Breast epithelium (tissue), 3 donors: Measurements from ENCODE around the gene STIM1.

Experiments
- POLR2A ChIP-seq: fragments of 450-650 bp; IDR thresholded peaks from one replicate; pipeline ENCODE4 v1.6.1; 2016; ENCODE audit warnings: antibody characterized with exemption, mild to moderate bottlenecking, moderate library complexity
- POLR2AphosphoS5 ChIP-seq, 3 donors: sonication (generic); formaldehyde crosslinking; IDR thresholded peaks; one replicate each; pipeline ENCODE4 v1.6.1; 2017; ENCODE audit warnings: antibody characterized with exemption in 3 of 3
- TF ChIP-seq, protein P1 (sequence below), 3 donors: fragments of 450-650 bp; IDR thresholded peaks; one replicate each; pipeline ENCODE4 v1.5.1; 2016 to 2017; ENCODE audit warnings: antibody characterized with exemption in 3 of 3, mild to moderate bottlenecking in 3 of 3, moderate library complexity in 3 of 3

DNA sequence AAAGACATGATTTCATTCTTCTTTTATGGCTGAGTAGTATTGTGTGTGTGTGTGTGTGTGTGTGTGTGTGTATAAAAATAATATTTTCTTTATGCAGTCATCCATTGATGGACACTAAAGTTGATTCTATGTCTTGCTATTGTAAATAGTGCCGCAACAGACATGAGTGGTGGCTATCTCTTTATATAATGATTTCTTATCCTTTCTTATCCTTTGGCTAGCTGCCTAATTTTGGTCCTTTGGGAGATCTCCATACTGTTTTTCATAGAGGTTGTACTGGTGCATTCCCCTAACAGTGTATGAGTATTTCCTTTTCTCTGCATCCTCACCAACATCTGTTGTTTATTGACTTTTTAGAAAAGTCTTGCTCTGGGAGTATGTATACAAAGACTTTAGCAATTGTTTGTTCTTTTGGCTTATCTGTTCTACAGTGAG lies 107.0 kb downstream of the STIM1 start:
- TF ChIP-seq, protein P1, sequence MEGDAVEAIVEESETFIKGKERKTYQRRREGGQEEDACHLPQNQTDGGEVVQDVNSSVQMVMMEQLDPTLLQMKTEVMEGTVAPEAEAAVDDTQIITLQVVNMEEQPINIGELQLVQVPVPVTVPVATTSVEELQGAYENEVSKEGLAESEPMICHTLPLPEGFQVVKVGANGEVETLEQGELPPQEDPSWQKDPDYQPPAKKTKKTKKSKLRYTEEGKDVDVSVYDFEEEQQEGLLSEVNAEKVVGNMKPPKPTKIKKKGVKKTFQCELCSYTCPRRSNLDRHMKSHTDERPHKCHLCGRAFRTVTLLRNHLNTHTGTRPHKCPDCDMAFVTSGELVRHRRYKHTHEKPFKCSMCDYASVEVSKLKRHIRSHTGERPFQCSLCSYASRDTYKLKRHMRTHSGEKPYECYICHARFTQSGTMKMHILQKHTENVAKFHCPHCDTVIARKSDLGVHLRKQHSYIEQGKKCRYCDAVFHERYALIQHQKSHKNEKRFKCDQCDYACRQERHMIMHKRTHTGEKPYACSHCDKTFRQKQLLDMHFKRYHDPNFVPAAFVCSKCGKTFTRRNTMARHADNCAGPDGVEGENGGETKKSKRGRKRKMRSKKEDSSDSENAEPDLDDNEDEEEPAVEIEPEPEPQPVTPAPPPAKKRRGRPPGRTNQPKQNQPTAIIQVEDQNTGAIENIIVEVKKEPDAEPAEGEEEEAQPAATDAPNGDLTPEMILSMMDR (IDR thresholded peaks at IDR 0.05) = no peak
- TF ChIP-seq POLR2A (no peak), POLR2AphosphoS5 (IDR thresholded peaks at IDR 0.05) (no peak)
